Skeletal muscle tissue (tissue), 4 donors: ENCODE data around the gene ELF2. TPM values are rescaled to one million over a fixed set of nuclear protein-coding genes. Genes with fewer than 3 reads are reported as not detected.

Source experiments
- H3K27ac ChIP-seq: one replicate; pipeline ENCODE4 v1.7.0; 2013; ENCODE audit warnings: mild to moderate bottlenecking, low read depth, low read length, inconsistent platforms
- H3K27me3 ChIP-seq, 3 donors: one replicate each; pipeline ENCODE4 v1.7.0; 2013; ENCODE audit warnings: low read length in 3 of 3; ENCODE audit not compliant: control insufficient read depth in 3 of 3, insufficient read depth in 3 of 3
- H3K36me3 ChIP-seq, 3 donors: one replicate each; pipeline ENCODE4 v1.7.0; 2013; ENCODE audit warnings: low read length in 3 of 3; ENCODE audit not compliant: control insufficient read depth in 3 of 3, insufficient read depth in 3 of 3
- H3K4me1 ChIP-seq, 3 donors: one replicate each; pipeline ENCODE4 v1.7.0; 2013; ENCODE audit warnings: low read length in 3 of 3, mild to moderate bottlenecking in 3 of 3; ENCODE audit not compliant: control insufficient read depth in 3 of 3, insufficient read depth in 3 of 3
- H3K4me3 ChIP-seq, 3 donors: one replicate each; pipeline ENCODE4 v1.7.0; 2013; ENCODE audit warnings: low read length in 3 of 3
- H3K9ac ChIP-seq, 3 donors: one replicate each; pipeline ENCODE4 v1.7.0; 2013; ENCODE audit warnings: low read length in 3 of 3, mild to moderate bottlenecking in 3 of 3, moderate library complexity in 2 of 3, low read depth in 1 of 3
- H3K9me3 ChIP-seq, 3 donors: one replicate each; pipeline ENCODE4 v1.7.0; 2013; ENCODE audit warnings: low read length in 3 of 3; ENCODE audit not compliant: control insufficient read depth in 3 of 3
- total RNA-seq: library from RNA; depleted of rRNA; stranded (reverse); fragments of >200 nt; gene quantifications from one replicate; pipeline ENCODE4 v1.2.3, GENCODE V29; 2014
- donor health status: Osteomylitis.

ELF2 gene
- total RNA-seq, 1 donor from 2014 or later = 88.2 TPM

- no peaks in the 10 kb centered on the region for H3K27me3 ChIP-seq
- peaks cover 28 to 36% (median 30%) of the 10 kb centered on the region in 3 donors for H3K4me1 ChIP-seq
- H3K9ac ChIP-seq = no peak overlapping the region
- H3K4me3 ChIP-seq = no peak overlapping the region
- no peaks in the 10 kb centered on the region for H3K36me3 ChIP-seq
- no peaks in the 10 kb centered on the region for H3K9me3 ChIP-seq
- H3K27ac ChIP-seq = no peak overlapping the region
Observed at GRCh38 chr4:139146926-139147629, 29.9 kb downstream of the ELF2 start.

- H3K9ac ChIP-seq = no peak overlapping the region
- H3K27ac ChIP-seq = peak overlapping the region; percentile 31
- H3K4me3 ChIP-seq = peak overlapping the region in 1 of 3 donors; percentile 1
- H3K36me3 ChIP-seq = no peaks in the 10 kb centered on the region
- no peaks in the 10 kb centered on the region for H3K9me3 ChIP-seq
- no peaks in the 10 kb centered on the region for H3K27me3 ChIP-seq
- H3K4me1 ChIP-seq = peaks cover 33 to 42% (median 41%) of the 10 kb centered on the region in 3 donors
Observed at GRCh38 chr4:139145552-139145932, 31.5 kb downstream of the ELF2 start.

- Histone ChIP-seq H3K4me1 (peaks cover 33 to 42% (median 41%) of the 10 kb centered on the region in 3 donors), H3K27ac (peak overlapping the region; percentile 31), H3K36me3 (no peaks in the 10 kb centered on the region), H3K27me3 (no peaks in the 10 kb centered on the region), H3K9me3 (no peaks in the 10 kb centered on the region), H3K4me3 (peak overlapping the region in 2 of 3 donors; percentile 1), H3K9ac (no peak overlapping the region)
Observed at GRCh38 chr4:139144911-139145551, 32.0 kb downstream of the ELF2 start.

GRCh38 chr4:139144161-139144859, 32.7 kb downstream of the ELF2 start:
- H3K27ac ChIP-seq = peak overlapping the region; percentile 27
- peak overlapping the region in 2 of 3 donors; percentile 1 for H3K4me3 ChIP-seq
- peaks cover 33 to 42% (median 41%) of the 10 kb centered on the region in 3 donors for H3K4me1 ChIP-seq

GRCh38 chr4:139142980-139143379, 34.0 kb downstream of the ELF2 start:
- peaks cover 33 to 42% (median 41%) of the 10 kb centered on the region in 3 donors for H3K4me1 ChIP-seq
- H3K4me3 ChIP-seq = no peak overlapping the region
- no peaks in the 10 kb centered on the region for H3K36me3 ChIP-seq
- no peak overlapping the region for H3K27ac ChIP-seq
- H3K27me3 ChIP-seq = no peaks in the 10 kb centered on the region
- H3K9ac ChIP-seq = no peak overlapping the region
- H3K9me3 ChIP-seq = no peaks in the 10 kb centered on the region

More at GRCh38 chr4:139144161-139144859, 32.7 kb downstream of the ELF2 start:
- Histone ChIP-seq H3K27me3 (no peaks in the 10 kb centered on the region), H3K36me3 (no peaks in the 10 kb centered on the region), H3K9ac (peak overlapping the region in 1 of 3 donors; percentile 0), H3K9me3 (no peaks in the 10 kb centered on the region)

GRCh38 chr4:139142087-139142486, 34.9 kb downstream of the ELF2 start:
- H3K27ac ChIP-seq = no peak overlapping the region
- H3K9me3 ChIP-seq = no peaks in the 10 kb centered on the region
- no peak overlapping the region for H3K4me3 ChIP-seq
- H3K9ac ChIP-seq = no peak overlapping the region
- H3K36me3 ChIP-seq = peaks cover 0 to 8% (median 5%) of the 10 kb centered on the region in 3 donors
- no peaks in the 10 kb centered on the region for H3K27me3 ChIP-seq
- H3K4me1 ChIP-seq = peaks cover 33 to 42% (median 40%) of the 10 kb centered on the region in 3 donors

- Histone ChIP-seq H3K4me3 (no peak overlapping the region), H3K4me1 (peaks cover 12 to 19% (median 12%) of the 10 kb centered on the region in 3 donors), H3K36me3 (peaks cover 0 to 11% (median 5%) of the 10 kb centered on the region in 3 donors), H3K27me3 (no peaks in the 10 kb centered on the region), H3K27ac (no peak overlapping the region), H3K9ac (no peak overlapping the region), H3K9me3 (no peaks in the 10 kb centered on the region)
Observed at GRCh38 chr4:139137763-139138162, 39.3 kb downstream of the ELF2 start.

GRCh38 chr4:139134403-139134802, 42.6 kb downstream of the ELF2 start:
- H3K9ac ChIP-seq = no peak overlapping the region
- no peak overlapping the region for H3K27ac ChIP-seq
- H3K4me1 ChIP-seq = no peaks in the 10 kb centered on the region
- H3K27me3 ChIP-seq = no peaks in the 10 kb centered on the region
- H3K9me3 ChIP-seq = no peaks in the 10 kb centered on the region
- H3K4me3 ChIP-seq = no peak overlapping the region
- peaks cover 0 to 11% (median 7%) of the 10 kb centered on the region in 3 donors for H3K36me3 ChIP-seq

GRCh38 chr4:139131209-139131870, 45.7 kb downstream of the ELF2 start:
- no peaks in the 10 kb centered on the region for H3K4me1 ChIP-seq
- H3K4me3 ChIP-seq = no peak overlapping the region
- peaks cover 0 to 8% (median 2%) of the 10 kb centered on the region in 3 donors for H3K36me3 ChIP-seq
- H3K27ac ChIP-seq = no peak overlapping the region
- no peaks in the 10 kb centered on the region for H3K27me3 ChIP-seq
- no peak overlapping the region for H3K9ac ChIP-seq
- no peaks in the 10 kb centered on the region for H3K9me3 ChIP-seq
